ENCODE results near the gene P2RY14. TPM values are rescaled to one million over a fixed set of nuclear protein-coding genes. Genes with fewer than 3 reads are reported as not detected.

P2RY14 gene
- total and polyA plus RNA-seq, 2 donors (not counting 3 experiments of a cell fraction or from before 2014, with no cell fraction given), result not detected

- Histone ChIP-seq H3K9me3 (replicated peaks; ENCODE audit: control insufficient read depth, insufficient read depth, low read length) (no peaks in the 10 kb centered on the region), H3K9ac (replicated peaks; ENCODE audit: extremely low read depth, insufficient read depth, low read length) (no peak overlapping the region), H2AFZ (ENCODE audit: low read depth, low read length) (peak overlapping the region; percentile 51), H3K36me3 (ENCODE audit: control insufficient read depth in 2 of 2, extremely low read depth in 1 of 2, insufficient read depth in 2 of 2, low read length in 2 of 2) (no peaks in the 10 kb centered on the region), H3K27me3 (ENCODE audit: control insufficient read depth in 2 of 2, insufficient read depth in 2 of 2, low read length in 2 of 2) (no peaks in the 10 kb centered on the region), H3K27ac (ENCODE audit: insufficient read depth, low read depth, low read length) (peak overlapping the region; percentile 40), H3K4me1 (ENCODE audit: control insufficient read depth, extremely low read depth, insufficient read depth, low read length) (peaks cover 11% of the 10 kb centered on the region), H4K20me1 (replicated peaks; ENCODE audit: control insufficient read depth, extremely low read depth, insufficient read depth, low read length) (no peaks in the 10 kb centered on the region), H3K4me2 (ENCODE audit: insufficient read depth, low read length) (peak overlapping the region; percentile 80), H3K4me3 (replicated peaks in 1 of 3; ENCODE audit: insufficient read depth in 1 of 3, low read depth in 1 of 3, low read length in 3 of 3) (no peak overlapping the region), H3K79me2 (ENCODE audit: control insufficient read depth, insufficient read depth, low read length) (no peaks in the 10 kb centered on the region), H3K9me1 (replicated peaks; ENCODE audit: control insufficient read depth, extremely low read depth, insufficient read depth, low read length) (no peaks in the 10 kb centered on the region)
- peak; percentile 36 for DNase-seq (ENCODE audit: low read depth, low spot score)
- POLR2A ChIA-PET, result no interaction called here
- BruUV-seq (replicated peaks), result no TSS peak
- dilution Hi-C loops (cut with MboI; ENCODE audit: extremely low pct_ligation_motif_present, low sequenced_read_pairs), result no loop called here
- no peak for TF ChIP-seq POLR2AphosphoS5 (IDR thresholded peaks at IDR 0.05; ENCODE audit: insufficient read depth, low read depth, low read length)
- FAIRE-seq, result no peak
- intact Hi-C loops (cut with micrococcal nuclease), result loop anchor here (5.0 kb wide), 1 partner anchor 209 kb away; no protein-coding TSS in a partner anchor
- CTCF ChIA-PET, result interaction anchor here (0.9 to 6.7 kb wide), 25 partner anchors 9 to 1296 kb away, joined by 3 to 75 read pairs (median 5); partner anchors contain the start of gene P2RY14
Observed at GRCh38 chr3:151228666-151229040, 49.7 kb downstream of the P2RY14 start.

- H2AFZ ChIP-seq (ENCODE audit: low read depth, low read length), result peak overlapping the region; percentile 52
Observed at GRCh38 chr3:151227807-151228665, 50.3 kb downstream of the P2RY14 start.

More at GRCh38 chr3:151227807-151228665, 50.3 kb downstream of the P2RY14 start:
- dilution Hi-C loops (cut with MboI; ENCODE audit: extremely low pct_ligation_motif_present, low sequenced_read_pairs), result no loop called here
- Histone ChIP-seq H3K9ac (replicated peaks; ENCODE audit: extremely low read depth, insufficient read depth, low read length) (no peak overlapping the region), H3K9me3 (replicated peaks; ENCODE audit: control insufficient read depth, insufficient read depth, low read length) (no peaks in the 10 kb centered on the region), H3K4me2 (ENCODE audit: insufficient read depth, low read length) (peak overlapping the region; percentile 80), H3K79me2 (ENCODE audit: control insufficient read depth, insufficient read depth, low read length) (no peaks in the 10 kb centered on the region), H4K20me1 (replicated peaks; ENCODE audit: control insufficient read depth, extremely low read depth, insufficient read depth, low read length) (no peaks in the 10 kb centered on the region), H3K27ac (ENCODE audit: insufficient read depth, low read depth, low read length) (peak overlapping the region; percentile 40), H3K9me1 (replicated peaks; ENCODE audit: control insufficient read depth, extremely low read depth, insufficient read depth, low read length) (no peaks in the 10 kb centered on the region), H3K4me3 (replicated peaks in 1 of 3; ENCODE audit: insufficient read depth in 1 of 3, low read depth in 1 of 3, low read length in 3 of 3) (no peak overlapping the region), H3K36me3 (ENCODE audit: control insufficient read depth in 2 of 2, extremely low read depth in 1 of 2, insufficient read depth in 2 of 2, low read length in 2 of 2) (no peaks in the 10 kb centered on the region), H3K27me3 (ENCODE audit: control insufficient read depth in 2 of 2, insufficient read depth in 2 of 2, low read length in 2 of 2) (no peaks in the 10 kb centered on the region), H3K4me1 (ENCODE audit: control insufficient read depth, extremely low read depth, insufficient read depth, low read length) (peaks cover 11% of the 10 kb centered on the region)
- TF ChIP-seq MYC (IDR thresholded peaks at IDR 0.05; ENCODE audit: low read depth, low read length), result no peak
- peak; percentile 87 to 88 for TF ChIP-seq CTCF (IDR thresholded peaks at IDR 0.05; ENCODE audit: extremely low read depth in 1 of 2, insufficient read depth in 1 of 2, low read depth in 1 of 2, low read length in 2 of 2)
- TF ChIP-seq MAX (IDR thresholded peaks at IDR 0.05; ENCODE audit: insufficient read depth, insufficient read length), result no peak
- TF ChIP-seq POLR2A (IDR thresholded peaks at IDR 0.05; ENCODE audit: low read depth, low read length), result no peak
- peak; percentile 64 for TF ChIP-seq GATA2 (IDR thresholded peaks at IDR 0.05; ENCODE audit: insufficient read depth, insufficient read length, low read depth, low read length)
- TF ChIP-seq FOS (IDR thresholded peaks at IDR 0.05; ENCODE audit: borderline replicate concordance, insufficient read depth, low read length), result peak; percentile 92
- no peak for TF ChIP-seq EZH2 (IDR thresholded peaks at IDR 0.05; ENCODE audit: borderline replicate concordance, low read depth, low read length, severe bottlenecking)
- no peak for TF ChIP-seq POLR2AphosphoS5 (IDR thresholded peaks at IDR 0.05; ENCODE audit: insufficient read depth, low read depth, low read length)
- TF ChIP-seq JUN (IDR thresholded peaks at IDR 0.05; ENCODE audit: borderline replicate concordance, insufficient read depth, insufficient read length, low read depth), result peak; percentile 38
- intact Hi-C loops (cut with micrococcal nuclease), result loop anchor here (1.0 to 5.0 kb wide), 6 partner anchors 55 to 690 kb away; no protein-coding TSS in a partner anchor
- DNase-seq (ENCODE audit: low read depth, low spot score) (peak; percentile 79), FAIRE-seq (peak; percentile 88)
- ChIA-PET CTCF (interaction anchor here (0.9 to 6.7 kb wide), 29 partner anchors 8 to 1297 kb away, joined by 3 to 75 read pairs (median 5); partner anchors contain the start of gene P2RY14), POLR2A (no interaction called here)
- BruUV-seq (replicated peaks), result no TSS peak

All from endothelial cell of umbilical vein (primary cell).